GM20000 (cell line): ENCODE data around the gene NUP107.

Experiments
- DNase-seq: peaks from one replicate; pipeline ENCODE4 v3.0.0; 2012; ENCODE audit warnings: low spot score
- TF ChIP-seq, protein P1 (sequence below): IDR thresholded peaks from 2 replicates; pipeline ENCODE4 v1.5.1; 2012; ENCODE audit warnings: mild to moderate bottlenecking, control low read depth; ENCODE audit errors: extremely low read depth, missing control alignments

The NUP107 gene

DNA sequence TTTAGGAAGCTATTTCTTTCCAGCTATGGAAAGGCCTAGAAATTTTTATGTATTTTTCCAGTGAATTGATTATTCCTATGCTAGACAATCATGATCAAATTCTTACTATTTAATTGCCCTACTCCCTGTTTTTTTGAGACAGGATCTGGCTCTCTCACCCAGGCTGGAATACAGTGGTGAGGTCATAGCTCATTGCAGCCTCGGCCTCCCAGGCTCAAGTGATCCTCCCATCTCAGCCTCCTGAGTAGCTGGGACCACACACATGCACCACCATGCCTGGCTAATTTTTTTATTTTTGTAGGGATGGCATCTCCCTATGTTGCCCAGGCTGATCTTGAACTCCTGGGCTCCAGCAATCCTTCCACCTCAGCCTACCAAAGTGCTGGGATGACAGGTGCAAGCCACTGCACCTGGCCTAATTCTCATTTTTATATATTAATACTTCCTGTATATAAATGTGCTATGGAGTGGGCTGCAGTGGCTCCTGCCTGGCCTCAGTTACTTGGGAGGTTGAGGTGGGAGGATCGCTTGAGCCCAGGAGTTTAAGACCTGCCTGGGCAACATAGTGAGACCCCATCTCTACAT, 105.2 kb downstream of the NUP107 start:
- no peak for DNase-seq
- TF ChIP-seq, protein P1, sequence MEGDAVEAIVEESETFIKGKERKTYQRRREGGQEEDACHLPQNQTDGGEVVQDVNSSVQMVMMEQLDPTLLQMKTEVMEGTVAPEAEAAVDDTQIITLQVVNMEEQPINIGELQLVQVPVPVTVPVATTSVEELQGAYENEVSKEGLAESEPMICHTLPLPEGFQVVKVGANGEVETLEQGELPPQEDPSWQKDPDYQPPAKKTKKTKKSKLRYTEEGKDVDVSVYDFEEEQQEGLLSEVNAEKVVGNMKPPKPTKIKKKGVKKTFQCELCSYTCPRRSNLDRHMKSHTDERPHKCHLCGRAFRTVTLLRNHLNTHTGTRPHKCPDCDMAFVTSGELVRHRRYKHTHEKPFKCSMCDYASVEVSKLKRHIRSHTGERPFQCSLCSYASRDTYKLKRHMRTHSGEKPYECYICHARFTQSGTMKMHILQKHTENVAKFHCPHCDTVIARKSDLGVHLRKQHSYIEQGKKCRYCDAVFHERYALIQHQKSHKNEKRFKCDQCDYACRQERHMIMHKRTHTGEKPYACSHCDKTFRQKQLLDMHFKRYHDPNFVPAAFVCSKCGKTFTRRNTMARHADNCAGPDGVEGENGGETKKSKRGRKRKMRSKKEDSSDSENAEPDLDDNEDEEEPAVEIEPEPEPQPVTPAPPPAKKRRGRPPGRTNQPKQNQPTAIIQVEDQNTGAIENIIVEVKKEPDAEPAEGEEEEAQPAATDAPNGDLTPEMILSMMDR, result no peak

DNA sequence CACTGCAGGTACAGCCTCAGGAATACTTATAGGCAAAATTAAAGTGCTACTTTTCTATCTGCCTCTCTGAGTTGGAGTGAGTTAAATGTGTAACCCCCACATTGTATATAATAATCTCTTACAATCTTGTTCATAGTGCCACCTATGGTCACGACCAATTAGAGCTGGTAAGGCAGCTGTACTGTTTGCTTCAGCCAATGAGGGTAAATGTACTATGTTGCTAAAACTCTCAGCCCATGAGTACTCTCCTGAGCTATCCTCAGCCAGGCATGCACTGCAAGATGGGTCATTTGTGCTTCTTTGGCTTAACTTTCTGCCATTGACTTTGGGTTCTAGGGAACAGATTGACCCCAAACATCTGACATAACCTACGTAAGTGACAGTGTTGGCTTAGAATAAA, 106.2 kb downstream of the NUP107 start:
- DNase-seq, result peak; percentile 75
- TF ChIP-seq, protein P1, result no peak

- DNase-seq, result no peak
- TF ChIP-seq, protein P1, result no peak
Measured at GRCh38 chr12:68793436-68793835, 106.7 kb downstream of the NUP107 start.

GRCh38 chr12:68793975-68794652, 107.3 kb downstream of the NUP107 start:
- DNase-seq, result no peak

DNA sequence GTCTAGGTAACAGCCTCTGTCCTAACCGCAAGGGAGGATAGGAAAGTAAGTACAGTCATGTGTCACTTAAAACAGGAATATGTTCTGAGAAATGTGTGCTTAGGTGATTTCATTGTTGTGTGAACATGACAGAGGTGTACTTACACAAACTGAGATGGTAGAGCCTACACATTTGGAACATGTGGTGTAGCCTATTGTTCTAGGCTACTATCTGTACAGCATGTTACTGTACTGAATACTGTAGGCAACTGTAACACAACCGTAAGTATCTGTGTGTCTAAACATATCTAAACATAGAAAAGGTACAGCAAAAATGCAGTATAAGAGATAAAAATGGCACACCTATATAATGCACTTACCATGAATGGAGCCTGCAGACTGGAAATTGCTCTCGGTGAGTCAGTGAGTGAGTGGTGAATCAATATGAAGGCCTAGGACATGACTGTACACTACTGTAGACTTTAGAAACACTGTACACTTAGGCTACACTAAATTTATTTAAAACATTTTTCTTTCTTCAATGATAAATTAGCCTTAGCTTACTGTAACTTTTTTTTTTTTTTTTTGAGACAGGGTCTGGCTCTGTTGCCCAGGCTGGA, 108.0 kb downstream of the NUP107 start:
- no peak for DNase-seq
- TF ChIP-seq, protein P1, result no peak

More at GRCh38 chr12:68793975-68794652, 107.3 kb downstream of the NUP107 start:
- TF ChIP-seq, protein P1, result no peak
